GM18868 (cell line): Measurements from ENCODE around the gene EPB41L4B.
"Not testable (repeated sequence)": the region's sequence is repeated elsewhere in the genome, so short reads cannot be mapped to it uniquely, and the experiment has no call there.

Source experiments
- ATAC-seq: cut with Tn5 transposase; IDR thresholded peaks from one replicate; pipeline ENCODE4 v1.9.1; 2021; ENCODE audit warnings: mild to moderate bottlenecking, moderate library complexity; ENCODE audit not compliant: unreplicated experiment

Gene EPB41L4B

DNA sequence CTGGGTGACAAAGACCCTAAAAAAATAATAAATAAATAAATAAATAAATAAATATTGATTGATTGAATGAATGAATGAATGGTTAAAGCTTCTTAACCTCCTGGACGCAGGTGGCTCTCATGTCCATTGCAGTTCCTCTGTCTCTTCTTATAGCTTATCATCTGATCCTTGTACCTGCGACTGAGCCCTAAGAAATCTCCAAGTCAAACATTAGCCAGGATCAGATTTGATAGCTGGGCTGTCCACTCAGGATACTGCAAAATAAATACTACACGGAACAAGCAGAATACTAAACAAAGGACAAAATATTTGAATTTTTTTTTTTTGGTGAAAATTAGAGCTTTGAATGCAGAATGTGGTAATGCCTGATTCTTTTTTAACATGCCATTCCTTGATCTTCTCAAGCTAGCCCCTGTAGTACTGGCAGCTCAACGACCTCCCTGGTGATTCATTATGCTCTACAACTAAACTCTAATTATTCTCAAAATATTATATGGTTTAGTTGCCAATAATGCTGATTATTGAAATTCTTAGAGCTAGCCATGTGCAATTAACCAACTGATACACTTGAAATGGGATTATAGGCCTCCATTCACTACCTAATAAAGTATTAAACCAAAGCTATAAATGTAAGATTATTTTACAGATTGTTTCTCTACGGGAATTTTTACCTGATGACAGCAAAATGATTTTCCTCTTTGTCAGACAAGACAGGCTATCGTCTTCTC is 191.2 kb downstream of the EPB41L4B start:
- no peak for ATAC-seq

DNA sequence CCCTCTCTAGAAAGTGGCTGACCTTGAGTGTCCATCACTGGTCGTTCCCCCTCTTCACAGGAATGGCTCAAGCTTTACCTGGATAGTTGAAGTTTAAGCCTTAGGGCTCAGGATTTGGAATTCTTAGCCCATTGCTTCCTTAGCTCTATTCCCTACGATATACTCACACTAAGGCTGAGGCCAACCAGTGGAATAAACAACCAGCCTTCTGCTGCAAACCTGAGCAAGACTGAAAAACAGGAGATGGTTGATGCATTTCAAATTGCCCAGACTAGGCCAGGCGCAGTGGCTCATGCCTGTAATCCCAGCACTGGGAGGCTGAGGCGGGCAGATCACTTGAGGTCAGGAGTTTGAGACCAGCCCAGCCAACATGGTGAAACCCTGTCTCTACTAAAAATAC is 194.2 kb downstream of the EPB41L4B start:
- ATAC-seq, result not testable (repeated sequence)

DNA sequence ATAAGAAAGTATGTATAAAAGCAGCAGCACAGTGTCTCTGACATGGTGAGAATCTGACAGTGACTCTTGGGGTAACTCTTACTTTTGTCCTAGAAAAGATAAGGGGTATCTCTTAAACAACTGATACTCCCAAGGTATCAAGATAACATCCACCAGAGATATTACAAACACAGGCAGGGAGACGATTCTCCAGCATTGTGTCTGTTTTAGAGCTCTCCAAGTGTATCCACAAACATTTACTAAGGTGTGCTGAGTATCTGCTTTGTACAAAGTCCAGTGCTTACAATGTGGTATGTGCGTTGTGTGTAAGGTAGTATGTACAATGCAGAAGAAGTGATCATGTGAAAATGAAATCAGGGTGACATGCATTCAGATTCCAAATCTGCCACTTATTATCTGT is 196.7 kb downstream of the EPB41L4B start:
- no peak for ATAC-seq

DNA sequence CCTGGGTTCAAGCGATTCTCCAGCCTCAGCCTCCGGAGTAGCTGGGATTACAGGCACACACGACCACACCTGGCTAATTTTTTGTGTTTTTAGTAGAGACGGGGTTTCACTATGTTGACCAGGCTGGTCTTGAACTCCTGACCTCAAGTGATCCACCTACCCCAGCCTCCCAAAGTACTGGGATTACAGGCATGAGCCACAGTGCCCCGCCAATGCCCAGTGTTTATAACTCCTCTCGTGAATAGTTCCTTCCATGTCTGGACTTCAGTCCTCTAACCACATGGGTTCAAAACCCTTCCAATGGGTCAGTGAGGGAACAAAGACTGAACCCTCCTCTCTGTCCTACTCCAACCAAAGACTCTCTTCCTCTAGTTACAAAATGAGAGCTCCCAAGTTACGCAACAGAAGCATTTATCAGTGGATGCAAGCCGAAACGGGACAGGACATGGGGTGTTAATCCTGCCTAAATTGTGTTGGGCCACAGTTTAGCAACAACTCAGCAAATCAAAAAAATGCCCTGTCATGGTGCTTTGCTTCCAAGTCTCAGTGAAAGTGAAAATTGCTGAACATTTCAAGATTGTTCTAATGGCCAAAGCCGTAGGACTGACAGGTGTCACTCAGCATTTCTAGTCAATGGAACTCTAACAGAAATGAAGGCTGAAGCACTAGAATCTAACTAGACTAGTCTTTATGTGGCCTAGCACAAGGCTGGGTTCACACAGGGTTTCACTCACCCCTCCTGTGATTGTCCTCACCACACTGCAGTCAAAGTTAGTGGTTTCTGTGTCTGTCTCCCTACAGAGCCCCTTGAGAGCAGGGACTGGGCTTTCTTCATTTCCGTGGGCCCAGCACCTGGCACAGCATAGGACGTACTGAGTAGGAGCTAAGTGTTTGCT is 197.9 kb downstream of the EPB41L4B start:
- peak; percentile 17 for ATAC-seq
